Measurements from ENCODE around the gene HLA-DOA.

- TF ChIP-seq, protein P1, sequence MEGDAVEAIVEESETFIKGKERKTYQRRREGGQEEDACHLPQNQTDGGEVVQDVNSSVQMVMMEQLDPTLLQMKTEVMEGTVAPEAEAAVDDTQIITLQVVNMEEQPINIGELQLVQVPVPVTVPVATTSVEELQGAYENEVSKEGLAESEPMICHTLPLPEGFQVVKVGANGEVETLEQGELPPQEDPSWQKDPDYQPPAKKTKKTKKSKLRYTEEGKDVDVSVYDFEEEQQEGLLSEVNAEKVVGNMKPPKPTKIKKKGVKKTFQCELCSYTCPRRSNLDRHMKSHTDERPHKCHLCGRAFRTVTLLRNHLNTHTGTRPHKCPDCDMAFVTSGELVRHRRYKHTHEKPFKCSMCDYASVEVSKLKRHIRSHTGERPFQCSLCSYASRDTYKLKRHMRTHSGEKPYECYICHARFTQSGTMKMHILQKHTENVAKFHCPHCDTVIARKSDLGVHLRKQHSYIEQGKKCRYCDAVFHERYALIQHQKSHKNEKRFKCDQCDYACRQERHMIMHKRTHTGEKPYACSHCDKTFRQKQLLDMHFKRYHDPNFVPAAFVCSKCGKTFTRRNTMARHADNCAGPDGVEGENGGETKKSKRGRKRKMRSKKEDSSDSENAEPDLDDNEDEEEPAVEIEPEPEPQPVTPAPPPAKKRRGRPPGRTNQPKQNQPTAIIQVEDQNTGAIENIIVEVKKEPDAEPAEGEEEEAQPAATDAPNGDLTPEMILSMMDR (IDR thresholded peaks at IDR 0.05; ENCODE audit: low read length) = no peak
- TF ChIP-seq EZH2 (optimal IDR thresholded peaks at IDR 0.05; ENCODE audit: low read depth, low read length) = no peak
Measured at GRCh38 chr6:32972353-32973143, 36.8 kb downstream of the HLA-DOA start.
